Measurements from ENCODE around the gene KHK. TPM values are rescaled to one million over a fixed set of nuclear protein-coding genes. Genes with fewer than 3 reads are reported as not detected.

KHK gene
- total RNA-seq, 1 donor, result 1.7 TPM

GRCh38 chr2:27133195-27133875, 46.8 kb downstream of the KHK start:
- peak overlapping the region; percentile 97 for H3K4me3 ChIP-seq (ENCODE audit: low read depth, low read length)
- DNase-seq (ENCODE audit: low read depth), result no peak
- TF ChIP-seq, protein P1, sequence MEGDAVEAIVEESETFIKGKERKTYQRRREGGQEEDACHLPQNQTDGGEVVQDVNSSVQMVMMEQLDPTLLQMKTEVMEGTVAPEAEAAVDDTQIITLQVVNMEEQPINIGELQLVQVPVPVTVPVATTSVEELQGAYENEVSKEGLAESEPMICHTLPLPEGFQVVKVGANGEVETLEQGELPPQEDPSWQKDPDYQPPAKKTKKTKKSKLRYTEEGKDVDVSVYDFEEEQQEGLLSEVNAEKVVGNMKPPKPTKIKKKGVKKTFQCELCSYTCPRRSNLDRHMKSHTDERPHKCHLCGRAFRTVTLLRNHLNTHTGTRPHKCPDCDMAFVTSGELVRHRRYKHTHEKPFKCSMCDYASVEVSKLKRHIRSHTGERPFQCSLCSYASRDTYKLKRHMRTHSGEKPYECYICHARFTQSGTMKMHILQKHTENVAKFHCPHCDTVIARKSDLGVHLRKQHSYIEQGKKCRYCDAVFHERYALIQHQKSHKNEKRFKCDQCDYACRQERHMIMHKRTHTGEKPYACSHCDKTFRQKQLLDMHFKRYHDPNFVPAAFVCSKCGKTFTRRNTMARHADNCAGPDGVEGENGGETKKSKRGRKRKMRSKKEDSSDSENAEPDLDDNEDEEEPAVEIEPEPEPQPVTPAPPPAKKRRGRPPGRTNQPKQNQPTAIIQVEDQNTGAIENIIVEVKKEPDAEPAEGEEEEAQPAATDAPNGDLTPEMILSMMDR (IDR thresholded peaks at IDR 0.05; ENCODE audit: insufficient read depth, low read length), result no peak

- peak; percentile 93 for DNase-seq (ENCODE audit: low read depth)
- peak within 1 kb of the TSS; percentile 97 for H3K4me3 ChIP-seq (ENCODE audit: low read depth, low read length)
- TF ChIP-seq, protein P1 (IDR thresholded peaks at IDR 0.05; ENCODE audit: insufficient read depth, low read length), result peak; percentile 62
These were observed 47.6 kb downstream of the KHK start, which contains the start of gene PREB for GRCh38 chr2:27133905-27134780. PREB (minus strand) TSS chr2:27134636; CDS start chr2:27134421, 215 bp downstream.

GRCh38 chr2:27134781-27135477, 48.4 kb downstream of the KHK start:
- TF ChIP-seq, protein P1 (IDR thresholded peaks at IDR 0.05; ENCODE audit: insufficient read depth, low read length), result no peak
- H3K4me3 ChIP-seq (ENCODE audit: low read depth, low read length), result peak overlapping the region; percentile 35
- DNase-seq (ENCODE audit: low read depth), result no peak

GRCh38 chr2:27135478-27135955, 48.9 kb downstream of the KHK start:
- TF ChIP-seq, protein P1 (IDR thresholded peaks at IDR 0.05; ENCODE audit: insufficient read depth, low read length), result no peak
- no peak overlapping the region for H3K4me3 ChIP-seq (ENCODE audit: low read depth, low read length)
- DNase-seq (ENCODE audit: low read depth), result no peak

DNA sequence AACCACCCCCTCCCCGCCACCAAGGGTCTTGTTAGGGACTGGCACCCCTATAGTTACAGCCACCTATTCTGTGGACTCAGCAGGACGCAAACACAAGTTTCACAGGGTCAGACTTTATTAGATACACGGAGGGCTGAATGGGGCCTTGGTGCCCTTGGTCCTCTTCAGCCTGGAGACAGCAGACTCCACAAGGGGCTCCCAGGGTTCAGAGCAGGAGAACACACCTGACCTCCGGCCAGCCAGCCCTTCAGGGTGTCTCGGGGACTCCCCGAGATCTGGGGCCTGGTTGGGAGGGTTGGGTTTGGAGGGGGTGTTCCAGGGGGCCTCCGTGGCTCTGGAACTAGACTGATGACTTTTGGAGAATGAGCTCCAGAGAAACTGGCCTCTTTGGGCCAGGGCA, 50.2 kb downstream of the KHK start:
- TF ChIP-seq, protein P1 (IDR thresholded peaks at IDR 0.05; ENCODE audit: insufficient read depth, low read length), result no peak
- no peak overlapping the region for H3K4me3 ChIP-seq (ENCODE audit: low read depth, low read length)
- DNase-seq (ENCODE audit: low read depth), result no peak

GRCh38 chr2:27137322-27137935, 50.9 kb downstream of the KHK start:
- H3K4me3 ChIP-seq (ENCODE audit: low read depth, low read length), result no peak overlapping the region
- DNase-seq (ENCODE audit: low read depth), result no peak
- TF ChIP-seq, protein P1 (IDR thresholded peaks at IDR 0.05; ENCODE audit: insufficient read depth, low read length), result no peak
